ENCODE results near the gene MGLL.

Gene MGLL

GRCh38 chr3:127787571-127788365 is 34.5 kb downstream of the MGLL start:
- no peak for DNase-seq

DNA sequence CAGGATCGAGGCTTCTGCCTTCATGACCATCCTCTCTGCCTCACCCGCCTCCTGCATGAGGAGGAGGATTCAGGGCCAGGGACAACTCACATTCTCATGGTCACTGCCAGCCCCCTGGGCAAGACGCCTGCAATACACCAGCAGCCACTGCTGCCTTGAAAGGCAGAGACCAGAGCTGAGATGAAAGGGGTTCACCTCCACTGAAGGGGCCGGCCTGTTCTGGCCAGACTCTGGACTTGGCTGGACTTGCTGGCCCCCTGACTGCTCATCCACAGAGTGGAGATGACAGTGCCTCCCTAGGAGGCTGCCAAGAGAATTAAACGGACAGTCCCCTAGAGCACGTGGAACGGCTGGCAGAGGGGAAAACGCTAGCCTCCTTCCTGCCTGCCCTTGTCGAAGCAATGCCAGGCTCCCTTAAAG is 35.2 kb downstream of the MGLL start:
- peak; percentile 27 to 44 for DNase-seq

GRCh38 chr3:127786353-127787070 is 35.8 kb downstream of the MGLL start:
- peak; percentile 61 to 72 for DNase-seq

DNA sequence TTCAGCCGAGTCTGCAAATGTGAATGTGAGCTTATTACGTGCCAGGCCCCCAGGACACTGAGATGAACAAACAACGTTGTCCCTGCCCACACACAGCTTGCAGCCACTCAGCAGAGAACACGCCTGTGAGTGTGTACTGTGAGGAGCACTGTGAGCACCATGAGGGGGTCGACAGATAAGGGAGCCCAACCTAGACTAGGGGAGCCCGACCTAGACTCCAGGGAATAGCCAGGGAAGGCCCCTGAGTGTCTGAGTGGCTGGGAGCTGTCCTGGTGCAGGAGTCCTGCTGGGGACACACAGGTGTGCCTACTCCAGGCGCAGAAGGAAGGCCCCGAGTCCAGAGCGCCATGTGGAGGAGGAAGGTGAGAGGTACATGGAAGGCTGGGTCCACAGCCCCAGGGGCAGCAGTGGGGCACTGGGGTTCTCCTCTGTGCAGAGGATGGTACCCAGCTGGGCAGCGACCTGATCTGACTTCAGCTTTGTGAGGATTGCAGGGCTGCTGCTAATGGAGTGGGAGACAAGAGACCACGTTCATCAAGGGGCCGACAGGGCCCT is 36.5 kb downstream of the MGLL start:
- no peak for DNase-seq

- DNase-seq: no peak
These were observed 37.2 kb downstream of the MGLL start for GRCh38 chr3:127784865-127785710.

DNA sequence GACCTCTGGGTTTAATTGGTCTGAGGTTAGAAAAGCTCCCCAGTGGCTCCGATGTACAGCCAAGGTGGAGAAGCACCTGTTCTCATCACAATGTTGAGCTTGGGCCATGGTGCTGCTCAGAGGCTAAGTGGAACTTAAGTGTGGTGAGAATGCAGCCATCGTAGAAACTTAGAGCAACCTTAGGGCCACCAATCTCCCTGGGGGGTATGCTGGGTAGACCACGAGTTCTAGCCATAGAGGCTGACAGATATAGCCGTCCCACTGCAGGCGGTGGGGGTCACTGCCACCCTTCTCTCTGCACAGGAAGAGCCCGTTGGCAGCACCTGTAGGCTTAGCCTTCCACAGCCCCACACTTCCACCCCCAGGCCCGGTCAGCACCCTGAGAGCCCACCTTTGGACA is 38.0 kb downstream of the MGLL start:
- no peak for DNase-seq

DNA sequence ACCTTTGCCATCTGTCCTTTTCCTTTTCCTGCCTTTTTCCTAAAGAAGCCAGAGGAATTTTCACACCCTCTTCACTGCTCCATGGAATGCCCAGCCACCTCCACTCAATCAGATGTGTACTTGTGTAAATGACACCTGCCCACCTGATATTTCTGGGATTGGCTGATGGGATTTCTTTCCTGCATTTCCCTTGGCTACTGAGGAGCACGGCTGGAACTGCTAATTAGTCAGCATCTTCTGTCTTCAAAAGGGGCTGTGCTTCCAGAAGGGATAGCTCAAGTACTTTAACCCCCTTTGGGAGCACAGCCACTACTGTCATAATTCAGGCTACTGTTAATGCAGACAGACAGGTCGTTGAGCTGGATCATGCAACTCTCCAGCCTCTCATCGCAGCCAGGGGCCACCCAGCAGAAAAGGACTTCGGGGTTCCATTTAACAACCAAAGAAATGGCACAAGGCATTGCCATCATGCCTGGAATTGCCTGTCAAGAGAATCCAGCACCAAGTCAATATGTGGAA is 38.6 kb downstream of the MGLL start:
- no peak for DNase-seq

DNA sequence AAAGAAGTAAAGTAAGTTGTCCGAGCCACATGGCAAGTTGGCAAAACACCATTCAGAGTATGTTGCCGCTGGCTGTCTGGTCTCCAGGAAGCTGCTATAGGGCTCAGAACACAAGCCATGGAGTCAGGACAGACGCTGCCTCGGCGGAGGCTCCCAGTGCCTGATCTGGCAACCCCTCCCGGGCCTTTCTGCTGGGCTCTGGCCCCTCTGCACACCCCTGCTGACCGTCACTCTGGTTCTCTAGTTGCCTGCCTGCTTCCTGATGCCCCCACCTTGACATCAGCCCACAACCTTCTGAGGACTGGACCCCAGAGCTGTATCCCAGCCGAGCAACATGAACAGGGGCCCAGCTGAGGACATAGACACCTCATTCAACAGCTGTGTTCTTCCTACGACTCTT is 39.1 kb downstream of the MGLL start:
- no peak for DNase-seq

DNA sequence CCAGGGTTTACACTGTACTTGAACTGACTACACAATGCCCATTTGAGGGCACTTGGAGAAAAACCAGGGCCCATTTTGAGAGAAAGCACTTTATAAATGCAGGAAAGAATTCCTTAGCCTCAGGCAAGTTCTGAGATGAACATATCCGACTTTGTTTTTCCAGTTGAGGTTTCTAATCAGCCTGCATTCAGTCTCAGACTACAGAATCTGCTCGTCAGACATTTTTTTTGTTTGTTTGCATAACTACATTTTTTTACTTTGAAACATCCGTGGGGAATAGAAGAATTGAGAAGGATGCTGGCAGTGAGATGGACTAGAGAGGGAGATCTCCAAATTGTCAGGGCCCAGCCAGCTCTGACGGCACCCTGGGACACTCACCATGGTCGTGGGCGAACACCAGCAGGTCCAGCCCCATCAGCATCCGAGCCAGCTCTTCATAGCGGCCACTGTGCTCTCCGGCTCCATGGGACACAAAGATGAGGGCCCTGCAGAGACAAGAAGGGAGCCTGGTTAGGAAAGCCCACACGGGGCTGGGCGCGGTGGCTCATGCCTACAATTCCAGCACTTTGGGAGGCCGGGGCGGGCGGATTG is 40.8 kb downstream of the MGLL start:
- DNase-seq: no peak

DNA sequence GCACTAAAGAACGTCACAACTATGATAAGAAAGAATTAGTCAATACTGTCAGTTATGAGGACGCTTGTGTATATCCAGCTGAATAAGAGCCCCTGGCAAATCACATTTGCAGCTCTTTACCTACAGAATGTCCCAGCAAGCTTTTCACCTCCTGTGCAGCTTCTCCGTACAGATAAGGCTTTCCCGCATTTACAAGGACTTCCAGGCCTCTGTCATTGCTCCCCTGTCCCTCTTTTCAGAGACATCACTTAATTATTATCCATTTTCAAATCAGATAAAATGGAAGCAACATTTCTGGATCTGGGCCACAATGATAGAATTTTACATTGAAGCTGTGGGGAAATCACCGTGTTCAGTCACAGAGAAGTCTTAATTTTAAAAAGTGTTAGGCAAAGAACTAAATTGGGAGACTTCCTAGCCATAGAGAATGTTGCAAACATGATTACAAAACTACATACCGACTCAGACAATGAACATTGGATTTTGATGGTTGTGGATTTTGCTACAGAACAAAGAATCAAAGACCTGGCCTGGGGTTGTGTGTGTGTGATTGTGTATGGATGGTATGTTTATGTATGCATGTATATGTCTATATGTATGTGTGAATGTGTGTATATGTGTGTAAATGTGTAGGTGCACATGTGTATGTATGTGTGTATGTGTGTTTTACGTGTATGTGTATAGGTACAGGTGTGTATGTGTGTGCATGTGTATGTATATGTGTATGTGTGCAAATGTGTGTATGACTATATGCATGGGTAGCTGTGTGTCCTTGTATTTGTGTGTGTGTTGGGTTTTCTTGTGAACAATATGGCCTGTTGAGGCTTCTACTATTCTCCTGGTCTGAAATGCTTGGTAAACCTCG is 41.5 kb downstream of the MGLL start:
- no peak for DNase-seq

DNA sequence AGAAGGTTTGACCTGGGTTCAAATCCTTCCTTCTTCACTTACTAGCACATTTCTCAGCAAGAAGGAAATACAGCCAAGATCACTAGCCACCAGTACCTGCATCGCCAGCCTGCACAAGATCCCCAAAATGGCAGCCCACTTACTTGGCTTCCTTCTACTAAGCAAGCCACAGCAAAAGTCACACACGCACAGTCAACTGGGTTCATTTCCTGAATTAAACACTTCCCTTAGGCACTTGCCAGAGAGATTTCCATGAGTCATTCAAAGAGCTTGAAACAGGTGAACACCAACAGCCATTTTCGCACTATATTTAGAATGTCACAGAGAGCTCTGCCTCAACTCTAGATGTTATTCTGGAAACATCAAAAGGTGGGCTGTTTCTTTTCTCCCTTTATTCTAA is 42.6 kb downstream of the MGLL start:
- DNase-seq: no peak

GRCh38 chr3:127777921-127778656 is 44.2 kb downstream of the MGLL start:
- no peak for DNase-seq

DNA sequence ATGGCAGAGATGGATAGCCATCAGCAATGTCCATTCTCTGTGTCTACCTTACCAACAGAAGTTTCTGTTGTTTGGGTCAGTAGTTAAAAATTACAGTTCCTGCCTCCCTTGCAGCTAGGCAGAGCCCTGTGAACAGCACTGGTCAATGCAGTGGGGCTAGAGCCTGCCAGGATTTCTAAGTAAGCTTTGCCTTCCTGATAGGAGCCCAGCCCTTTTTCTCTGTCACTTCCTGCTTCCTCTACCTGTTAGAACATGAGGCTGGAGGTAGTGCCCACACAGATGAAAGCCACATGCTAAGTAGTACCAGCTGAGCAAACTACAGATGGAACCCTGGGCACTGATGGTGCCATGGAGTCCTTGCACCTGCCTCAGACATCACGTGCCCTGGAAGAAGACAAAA is 45.0 kb downstream of the MGLL start:
- no peak for DNase-seq

DNA sequence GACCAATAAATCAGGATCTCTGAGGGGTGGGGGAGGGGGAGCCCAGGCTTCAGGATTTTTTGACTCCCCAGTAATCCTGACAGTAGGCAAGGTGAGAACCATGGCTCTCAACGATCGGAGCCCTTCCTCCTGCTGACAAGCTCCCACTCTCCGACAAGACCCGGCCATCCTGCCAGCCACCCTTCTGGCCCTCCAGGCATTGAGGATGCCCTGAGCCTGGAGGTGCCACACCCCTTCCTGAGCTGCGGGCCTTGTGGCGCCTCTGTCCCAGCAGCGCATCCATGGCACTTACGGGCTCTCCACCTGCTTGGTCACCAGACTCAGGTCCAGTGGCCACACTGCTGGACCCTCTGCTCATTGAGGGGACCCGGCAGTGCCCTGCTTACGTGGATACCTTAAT is 46.0 kb downstream of the MGLL start:
- DNase-seq: no peak

GRCh38 chr3:127775398-127776109 is 46.8 kb downstream of the MGLL start:
- DNase-seq: no peak

DNA sequence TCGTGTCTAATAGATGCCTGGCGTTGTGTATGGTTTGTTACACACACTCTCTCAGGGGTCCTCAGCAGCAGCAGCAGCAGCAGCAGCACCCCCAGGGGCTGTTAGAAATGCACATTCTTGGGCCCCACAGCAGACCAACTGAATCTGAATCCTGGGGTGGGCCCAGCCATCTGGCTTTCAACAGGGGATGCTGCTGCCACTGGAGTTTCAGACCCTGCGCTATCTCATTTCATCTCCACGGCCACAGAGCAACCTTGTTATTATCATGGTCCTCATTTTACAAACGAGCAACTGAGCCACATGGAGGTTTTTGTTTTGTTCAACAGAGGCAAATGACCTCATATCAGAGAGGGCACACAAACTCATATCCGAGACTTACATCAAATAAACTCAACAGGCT is 47.7 kb downstream of the MGLL start:
- no peak for DNase-seq

- DNase-seq: no peak
These were observed 48.4 kb downstream of the MGLL start for GRCh38 chr3:127773752-127774395.

GRCh38 chr3:127772827-127773751 is 49.2 kb downstream of the MGLL start:
- DNase-seq: no peak
